H1 (cell line): ENCODE data around the gene CLN3. TPM values are rescaled to one million over a fixed set of nuclear protein-coding genes. Genes with fewer than 3 reads are reported as not detected.

ENCODE experiments used
- CTCF ChIA-PET: fragments of 300-600 bp; sonication (Branson Sonifier 250); formaldehyde crosslinking; loops from one replicate; lab custom pipeline; 2021; ENCODE audit not compliant: partially characterized antibody; lab: Charles Lee
- POLR2A ChIA-PET: fragments of 300-600 bp; sonication (Branson Sonifier 250); formaldehyde crosslinking; loops from one replicate; lab custom pipeline; 2021; ENCODE audit warnings: inconsistent platforms; ENCODE audit not compliant: partially characterized antibody; lab: Charles Lee
- DNase-seq, 2 experiments: peaks; one replicate each; pipeline versions ENCODE4 v3.0.0 to v3.0.0-alpha.2; 2010 to 2022; ENCODE audit warnings: low spot score in 2 of 2, low read depth in 1 of 2, mixed read lengths in 1 of 2
- FAIRE-seq: peaks from 2 replicates; lab custom pipeline; 2011; peaks lifted over from hg19 to GRCh38; lab: Jason Lieb, UNC
- H2AFZ ChIP-seq: 2 replicates; pipeline ENCODE4 v1.8.1; 2012; ENCODE audit warnings: low read length, inconsistent platforms
- H2AK5ac ChIP-seq: 2 replicates; pipeline ENCODE4 v1.6.1; 2013; ENCODE audit warnings: low read depth, low read length
- H2BK120ac ChIP-seq: replicated peaks from 2 replicates; pipeline ENCODE3; 2013; ENCODE audit warnings: low read depth, low read length, inconsistent platforms
- H2BK12ac ChIP-seq: 2 replicates; pipeline ENCODE4 v1.6.1; 2013; ENCODE audit warnings: low read depth, low read length
- H2BK15ac ChIP-seq: 2 replicates; pipeline ENCODE4 v1.6.1; 2013; ENCODE audit warnings: low read length
- H2BK20ac ChIP-seq: 2 replicates; pipeline ENCODE4 v1.6.1; 2013; ENCODE audit warnings: low read length
- H2BK5ac ChIP-seq: 2 replicates; pipeline ENCODE4 v1.6.1; 2013; ENCODE audit warnings: low read depth, low read length
- H3K14ac ChIP-seq: 2 replicates; pipeline ENCODE4 v1.6.1; 2013; ENCODE audit warnings: inconsistent platforms; ENCODE audit not compliant: insufficient read length
- H3K18ac ChIP-seq: 2 replicates; pipeline ENCODE4 v1.6.1; 2013; ENCODE audit warnings: low read length; ENCODE audit errors: extremely low read depth
- H3K23ac ChIP-seq: 2 replicates; pipeline ENCODE4 v1.6.1; 2013; ENCODE audit warnings: inconsistent platforms; ENCODE audit not compliant: insufficient read length
- H3K23me2 ChIP-seq: 2 replicates; pipeline ENCODE4 v1.6.1; 2013; ENCODE audit warnings: low read depth, low read length
- H3K27ac ChIP-seq: 2 replicates; pipeline ENCODE4 v1.6.1; 2011; ENCODE audit warnings: low read depth, low read length, inconsistent platforms
- H3K27me3 ChIP-seq, 4 experiments: replicated peaks in 1 of 4; 1 replicate in 1 of 4; 2 replicates in 3 of 4; pipeline versions ENCODE4 v1.6.1 to v1.8.1; 2011 to 2013; ENCODE audit warnings: low read length in 3 of 4, mild to moderate bottlenecking in 3 of 4, inconsistent platforms in 2 of 4, mixed read lengths in 2 of 4, moderate library complexity in 1 of 4; ENCODE audit not compliant: control insufficient read depth in 3 of 4, insufficient read depth in 3 of 4; ENCODE audit errors: extremely low read depth in 1 of 4
- H3K36me3 ChIP-seq, 4 experiments: 2 replicates each; pipeline versions ENCODE4 v1.6.1 to v1.8.1; 2011 to 2013; ENCODE audit warnings: mild to moderate bottlenecking in 4 of 4, low read length in 3 of 4, moderate library complexity in 2 of 4, control low read depth in 1 of 4, inconsistent platforms in 1 of 4; ENCODE audit not compliant: insufficient read depth in 4 of 4, control insufficient read depth in 2 of 4
- H3K4ac ChIP-seq: replicated peaks from 2 replicates; pipeline ENCODE3; 2013; ENCODE audit warnings: low read length, low read depth, mixed read lengths, inconsistent platforms; ENCODE audit not compliant: insufficient read length
- H3K4me1 ChIP-seq, 4 experiments: replicated peaks in 1 of 4; 1 replicate in 1 of 4; 2 replicates in 3 of 4; pipeline versions ENCODE4 v1.6.1 to v1.8.1; 2011 to 2013; ENCODE audit warnings: low read length in 3 of 4, inconsistent platforms in 2 of 4, mixed read lengths in 1 of 4; ENCODE audit not compliant: insufficient read depth in 4 of 4, control insufficient read depth in 3 of 4
- H3K4me2 ChIP-seq, 2 experiments: 2 replicates each; pipeline versions ENCODE4 v1.6.1 to v1.8.1; 2011 to 2013; ENCODE audit warnings: low read depth in 2 of 2, low read length in 2 of 2, control low read depth in 1 of 2, inconsistent platforms in 1 of 2, mild to moderate bottlenecking in 1 of 2; ENCODE audit not compliant: insufficient read depth in 1 of 2
- H3K4me3 ChIP-seq, 4 experiments: fragments of 200-600, 300-600 bp in 1 of 4; sonication (generic), shearing (Covaris generic), sonication (Bioruptor Twin) in 1 of 4; 2 replicates each; pipeline versions ENCODE4 v1.5.1 to v1.8.1; 2011 to 2016; ENCODE audit warnings: low read length in 4 of 4, low read depth in 3 of 4, control low read depth in 2 of 4, inconsistent platforms in 2 of 4, mild to moderate bottlenecking in 2 of 4, mixed read lengths in 1 of 4, moderate library complexity in 1 of 4; ENCODE audit not compliant: insufficient read depth in 2 of 4; ENCODE audit errors: extremely low read depth in 1 of 4
- H3K56ac ChIP-seq: replicated peaks from 2 replicates; pipeline ENCODE3; 2013; ENCODE audit warnings: low read depth, mild to moderate bottlenecking, mixed read lengths, low read length, inconsistent platforms; ENCODE audit not compliant: insufficient read length
- H3K79me1 ChIP-seq: 2 replicates; pipeline ENCODE4 v1.6.1; 2013; ENCODE audit warnings: low read depth, low read length, control low read depth
- H3K79me2 ChIP-seq, 2 experiments: 2 replicates each; pipeline versions ENCODE4 v1.6.1 to v1.8.1; 2012 to 2013; ENCODE audit warnings: low read length in 2 of 2, mild to moderate bottlenecking in 2 of 2, inconsistent platforms in 1 of 2; ENCODE audit not compliant: insufficient read depth in 2 of 2, control insufficient read depth in 1 of 2
- H3K9ac ChIP-seq, 4 experiments: replicated peaks in 1 of 4; 1 replicate in 1 of 4; 2 replicates in 3 of 4; pipeline versions ENCODE4 v1.6.1 to v1.8.1; 2011 to 2013; ENCODE audit warnings: low read depth in 3 of 4, low read length in 3 of 4, control low read depth in 2 of 4, mild to moderate bottlenecking in 2 of 4, moderate library complexity in 2 of 4, inconsistent platforms in 1 of 4; ENCODE audit errors: extremely low read depth in 1 of 4
- H3K9me3 ChIP-seq, 2 experiments: 2 replicates each; pipeline versions ENCODE4 v1.6.1 to v1.8.1; 2012 to 2013; ENCODE audit warnings: mild to moderate bottlenecking in 2 of 2, moderate library complexity in 2 of 2, control low read depth in 1 of 2, inconsistent platforms in 1 of 2, low read depth in 1 of 2, low read length in 1 of 2, mixed read lengths in 1 of 2; ENCODE audit not compliant: insufficient read depth in 2 of 2
- H4K20me1 ChIP-seq, 2 experiments: replicated peaks in 1 of 2; 2 replicates each; pipeline versions ENCODE3 to v1.8.1; 2011 to 2013; ENCODE audit warnings: inconsistent platforms in 2 of 2, low read length in 2 of 2, mild to moderate bottlenecking in 1 of 2; ENCODE audit not compliant: insufficient read depth in 2 of 2, control insufficient read depth in 1 of 2
- H4K5ac ChIP-seq: 2 replicates; pipeline ENCODE4 v1.6.1; 2013; ENCODE audit warnings: low read length, low read depth, mixed read lengths, inconsistent platforms; ENCODE audit not compliant: insufficient read length
- H4K8ac ChIP-seq: 2 replicates; pipeline ENCODE4 v1.8.0; 2013; ENCODE audit warnings: mild to moderate bottlenecking, moderate library complexity, low read length, inconsistent platforms; ENCODE audit not compliant: insufficient read depth; ENCODE audit errors: extremely low read depth
- H4K91ac ChIP-seq: replicated peaks from 2 replicates; pipeline ENCODE3; 2013; ENCODE audit warnings: low read length, mixed read lengths, inconsistent platforms; ENCODE audit not compliant: insufficient read length
- BACH1 ChIP-seq: IDR thresholded peaks from 2 replicates; pipeline ENCODE4 v1.6.1; 2012; ENCODE audit warnings: low read length, improper control_type of control experiment
- JUN ChIP-seq: IDR thresholded peaks from 2 replicates; pipeline ENCODE4 v1.6.1; 2011; ENCODE audit warnings: low read depth, mild to moderate bottlenecking, improper control_type of control experiment, low read length
- WGBS, 2 experiments: shearing (Covaris generic) in 1 of 2; methylation state at CpG; one replicate each; pipeline versions ENCODE4 v1.1.6 to v1.1.7; 2013 to 2015; ENCODE audit warnings: low lambda C conversion rate in 2 of 2, mixed read lengths in 2 of 2, inconsistent platforms in 1 of 2, low coverage in 1 of 2, missing lambda C conversion rate in 1 of 2; ENCODE audit not compliant: insufficient replicate concordance in 2 of 2, insufficient coverage in 1 of 2, insufficient read length in 1 of 2; ENCODE audit errors: extremely low coverage in 1 of 2, missing lambda C conversion rate in 1 of 2; 5-methylcytosine and 5-hydroxymethylcytosine counted together
- polyA plus RNA-seq, 7 experiments: library from polyadenylated mRNA; depleted of rRNA in 3 of 7; stranded (reverse) in 5 of 7; unstranded in 2 of 7; fragments of >200 nt in 5 of 7; fragments of 200-250 nt in 2 of 7; gene quantifications; 1 replicate in 5 of 7; 2 replicates in 1 of 7; 4 replicates in 1 of 7; pipeline versions ENCODE4 v1.2.1 to v1.2.3, GENCODE V29; 2011 to 2013; ENCODE audit warnings: missing spikeins in 2 of 7, mixed read lengths in 2 of 7
- total RNA-seq: library from RNA; stranded (reverse); fragmentation: NEBNext Ultra II Directional; extraction: Animal tissue kit (Norgen Biotek cat#: 25700); gene quantifications from 2 replicates; pipeline ENCODE4 v1.2.1, GENCODE V29; 2021
- TF ChIP-seq, protein P1 (sequence below): IDR thresholded peaks from 2 replicates; pipeline ENCODE4 v1.6.1; 2012; ENCODE audit warnings: inconsistent platforms

Gene CLN3
- total and polyA plus RNA-seq, 2 of the 8 experiments (the other 6 are each of a cell fraction or from before 2014, with no cell fraction given): 22.9 to 44.3 TPM

DNA sequence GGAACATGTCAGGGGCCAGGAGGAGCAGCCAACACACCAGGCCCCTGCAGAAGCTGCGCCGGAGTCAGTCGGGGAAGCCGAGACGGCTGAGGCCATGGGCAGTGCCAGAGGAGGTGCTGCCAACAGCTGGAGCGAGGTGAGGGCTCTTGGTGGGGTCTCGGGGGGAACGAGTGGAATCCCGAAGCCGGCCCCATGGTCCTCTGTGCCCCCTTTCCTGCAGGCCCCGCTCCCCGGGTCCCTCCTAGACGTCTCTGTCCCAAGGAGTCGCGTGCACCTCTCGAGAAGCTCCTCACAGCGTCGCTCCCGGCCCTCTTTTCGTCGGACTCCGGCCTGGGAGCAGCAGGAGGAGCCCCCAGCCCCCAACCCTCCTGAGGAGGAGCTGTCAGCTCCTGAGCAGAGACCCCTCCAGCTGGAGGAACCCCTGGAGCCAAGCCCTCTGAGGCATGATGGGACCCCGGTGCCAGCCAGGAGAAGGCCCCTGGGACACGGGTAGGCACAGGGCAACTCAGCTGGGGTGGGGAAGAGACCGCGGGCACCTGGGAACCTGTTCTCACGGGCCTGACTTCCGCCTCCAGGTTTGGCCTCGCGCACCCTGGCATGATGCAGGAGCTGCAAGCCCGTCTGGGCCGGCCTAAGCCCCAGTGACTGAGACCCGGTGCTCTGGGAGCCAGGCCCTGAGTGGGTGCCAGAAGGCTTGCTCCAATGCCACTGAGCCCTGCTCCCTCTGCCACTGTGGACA is 6.2 kb upstream of the CLN3 start:
- H3K56ac ChIP-seq: no peak overlapping the region
- no peak overlapping the region for H2BK120ac ChIP-seq
- no peak overlapping the region for H2AFZ ChIP-seq
- H4K5ac ChIP-seq: no peak overlapping the region
- peaks cover 0 to 2% (median 0%) of the 10 kb centered on the region in 4 experiments; a peak in 1 of 7 replicates for H3K27me3 ChIP-seq
- H2BK5ac ChIP-seq: no peak overlapping the region
- FAIRE-seq (no peak), DNase-seq (no peak)
- peaks cover 0 to 3% of the 10 kb centered on the region in 2 experiments for H4K20me1 ChIP-seq
- peaks cover 10% of the 10 kb centered on the region; the same call in 1 of the 2 replicates for H3K23me2 ChIP-seq
- H4K8ac ChIP-seq: peak overlapping the region; percentile 36; the same call in 1 of the 2 replicates
- H2BK20ac ChIP-seq: no peak overlapping the region
- no peak overlapping the region for H3K14ac ChIP-seq
- H3K4me1 ChIP-seq: no peaks in the 10 kb centered on the region
- H3K36me3 ChIP-seq: no peaks in the 10 kb centered on the region
- H3K4me3 ChIP-seq: no peak overlapping the region
- 92% methylated on average over 30 of the region's 33 CpGs; no CpG with 5 or more reads in 1 of the 2 experiments for WGBS, 2 experiments
- H3K9me3 ChIP-seq: no peaks in the 10 kb centered on the region
- H3K27ac ChIP-seq: no peak overlapping the region
- H3K23ac ChIP-seq: no peak overlapping the region
- H2BK12ac ChIP-seq: no peak overlapping the region
- CTCF ChIA-PET: interaction anchor here (1.4 kb wide), 1 partner anchor 14 kb away, joined by 4 read pairs; no protein-coding TSS in a partner anchor
- no peak overlapping the region for H4K91ac ChIP-seq
- H3K9ac ChIP-seq: no peak overlapping the region
- no peak overlapping the region for H2AK5ac ChIP-seq
- TF ChIP-seq BACH1 (no peak), JUN (no peak)
- TF ChIP-seq, protein P1, sequence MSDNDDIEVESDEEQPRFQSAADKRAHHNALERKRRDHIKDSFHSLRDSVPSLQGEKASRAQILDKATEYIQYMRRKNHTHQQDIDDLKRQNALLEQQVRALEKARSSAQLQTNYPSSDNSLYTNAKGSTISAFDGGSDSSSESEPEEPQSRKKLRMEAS: no peak
- TF ChIP-seq, all 59 proteins: peak for 0
- Histone ChIP-seq H3K4ac (no peak overlapping the region), H3K4me2 (no peak overlapping the region), H3K79me2 (no peaks in the 10 kb centered on the region), H2BK15ac (no peak overlapping the region), H3K79me1 (no peaks in the 10 kb centered on the region), H3K18ac (no peak overlapping the region)
- POLR2A ChIA-PET: no interaction called here
